Lung (tissue), 12 donors: ENCODE results near the gene GREB1. TPM values are rescaled to one million over a fixed set of nuclear protein-coding genes. Genes with fewer than 3 reads are reported as not detected.

Experiments used
- ATAC-seq: fragments of 200-7000 bp; cut with Tn5 transposase; one replicate; pipeline ENCODE4 v1.9.1; 2020; ENCODE audit warnings: moderate number of reproducible peaks; ENCODE audit not compliant: insufficient read depth, low FRiP score
- DNase-seq, 3 donors: peaks; one replicate each; pipeline ENCODE4 v3.0.0-alpha.2; 2013 to 2017
- H3K27ac ChIP-seq, 2 donors: one replicate each; pipeline ENCODE4 v1.5.1; 2013; ENCODE audit warnings: mild to moderate bottlenecking in 2 of 2, moderate library complexity in 2 of 2, control low read depth in 1 of 2, inconsistent platforms in 1 of 2, low read depth in 1 of 2, low read length in 1 of 2
- H3K27me3 ChIP-seq, 3 donors: one replicate each; pipeline ENCODE4 v1.5.1; 2013; ENCODE audit warnings: low read length in 2 of 3; ENCODE audit not compliant: control insufficient read depth in 3 of 3, insufficient read depth in 3 of 3
- H3K36me3 ChIP-seq, 4 donors: one replicate each; pipeline ENCODE4 v1.5.1; 2013; ENCODE audit warnings: low read length in 4 of 4, mild to moderate bottlenecking in 1 of 4, moderate library complexity in 1 of 4; ENCODE audit not compliant: control insufficient read depth in 4 of 4, insufficient read depth in 4 of 4
- H3K4me1 ChIP-seq, 5 donors: one replicate each; pipeline ENCODE4 v1.5.1; 2013; ENCODE audit warnings: low read length in 5 of 5, mild to moderate bottlenecking in 2 of 5, moderate library complexity in 1 of 5; ENCODE audit not compliant: control insufficient read depth in 5 of 5, insufficient read depth in 5 of 5
- H3K4me3 ChIP-seq: one replicate; pipeline ENCODE4 v1.5.1; 2013; ENCODE audit warnings: mild to moderate bottlenecking, control low read depth, moderate library complexity
- H3K9ac ChIP-seq, 2 donors: one replicate each; pipeline ENCODE4 v1.5.1; 2013; ENCODE audit warnings: low read length in 2 of 2, control low read depth in 1 of 2; ENCODE audit not compliant: insufficient read depth in 1 of 2
- H3K9me3 ChIP-seq, 4 donors: one replicate each; pipeline ENCODE4 v1.5.1; 2013; ENCODE audit warnings: low read length in 3 of 4, mild to moderate bottlenecking in 1 of 4, moderate library complexity in 1 of 4; ENCODE audit not compliant: control insufficient read depth in 4 of 4, insufficient read depth in 3 of 4
- CTCF ChIP-seq: IDR thresholded peaks from 2 replicates; pipeline ENCODE4 v1.5.1; 2012; ENCODE audit warnings: mild to moderate bottlenecking; ENCODE audit errors: control extremely low read depth, extremely low read depth
- WGBS, 2 donors: extraction: QIAGEN DNeasy Blood & Tissue Kit; methylation state at CpG; one replicate each; pipeline ENCODE4 v1.1.7; 2013; 5-methylcytosine and 5-hydroxymethylcytosine counted together
- polyA plus RNA-seq, 2 donors: library from polyadenylated mRNA; stranded (reverse); fragments of 200-250 nt; gene quantifications; one replicate each; pipeline ENCODE4 v1.2.1, GENCODE V29; 2013
- total RNA-seq, 2 donors: library from RNA; depleted of rRNA in 1 of 2; stranded (reverse); fragments of >200 nt in 1 of 2; gene quantifications; one replicate each; pipeline ENCODE4 v1.2.1, GENCODE V29; 2014 to 2021
- donor health status: control.
- donor health status: control.
- donor health status: Bipolar disorder and iron deficiency.
- donor health status: healthy.
- donor health status: DM: yes; HTN: yes; CAD: no.

Gene GREB1
- total and polyA plus RNA-seq, 4 donors, result 0.23 to 3.3 (median 1.8) TPM

GRCh38 chr2:11622611-11623010 is 88.8 kb downstream of the GREB1 start:
- Histone ChIP-seq H3K27ac (no peak overlapping the region), H3K9me3 (peaks cover 0 to 6% (median 3%) of the 10 kb centered on the region in 4 donors), H3K36me3 (peaks cover 0 to 25% (median 9%) of the 10 kb centered on the region in 4 donors), H3K27me3 (no peaks in the 10 kb centered on the region), H3K9ac (no peak overlapping the region), H3K4me3 (no peak overlapping the region), H3K4me1 (no peaks in the 10 kb centered on the region)
- DNase-seq (no peak), ATAC-seq (no peak)
- no peak for TF ChIP-seq CTCF
- 90 to 92% methylated on average over 1 of the region's 1 CpG for WGBS, 2 donors

- peaks cover 0 to 22% (median 6%) of the 10 kb centered on the region in 4 donors for H3K36me3 ChIP-seq
- no peak for ATAC-seq
- TF ChIP-seq CTCF, result no peak
Observed at GRCh38 chr2:11624893-11625292, 91.0 kb downstream of the GREB1 start.

GRCh38 chr2:11625671-11626070 is 91.8 kb downstream of the GREB1 start:
- Histone ChIP-seq H3K36me3 (peaks cover 0 to 22% (median 6%) of the 10 kb centered on the region in 4 donors), H3K9ac (no peak overlapping the region), H3K4me1 (peaks cover 0 to 5% (median 0%) of the 10 kb centered on the region in 5 donors), H3K27ac (no peak overlapping the region), H3K27me3 (no peaks in the 10 kb centered on the region), H3K9me3 (peaks cover 0 to 6% (median 3%) of the 10 kb centered on the region in 4 donors), H3K4me3 (no peak overlapping the region)
- ATAC-seq (no peak), DNase-seq (no peak)
- 90 to 91% methylated on average over 10 of the region's 10 CpGs for WGBS, 2 donors
- TF ChIP-seq CTCF, result no peak

More at GRCh38 chr2:11624893-11625292, 91.0 kb downstream of the GREB1 start:
- H3K4me1 ChIP-seq, result peaks cover 0 to 3% (median 0%) of the 10 kb centered on the region in 5 donors
- H3K27ac ChIP-seq, result no peak overlapping the region
- no peak for DNase-seq
- H3K4me3 ChIP-seq, result no peak overlapping the region
- H3K27me3 ChIP-seq, result no peaks in the 10 kb centered on the region
- H3K9ac ChIP-seq, result no peak overlapping the region
- WGBS, 2 donors, result 86 to 89% methylated on average over 10 of the region's 10 CpGs
- H3K9me3 ChIP-seq, result peaks cover 0 to 6% (median 3%) of the 10 kb centered on the region in 4 donors

- peaks cover 0 to 5% (median 0%) of the 10 kb centered on the region in 5 donors for H3K4me1 ChIP-seq
- peaks cover 0 to 6% (median 3%) of the 10 kb centered on the region in 4 donors for H3K9me3 ChIP-seq
- DNase-seq, result no peak
- no peak overlapping the region for H3K27ac ChIP-seq
- H3K27me3 ChIP-seq, result no peaks in the 10 kb centered on the region
- H3K36me3 ChIP-seq, result peaks cover 0 to 19% (median 9%) of the 10 kb centered on the region in 4 donors
- H3K9ac ChIP-seq, result no peak overlapping the region
- H3K4me3 ChIP-seq, result no peak overlapping the region
- no peak for ATAC-seq
- TF ChIP-seq CTCF, result no peak
- WGBS, 2 donors, result 84 to 86% methylated on average over 9 of the region's 9 CpGs
Observed at GRCh38 chr2:11628675-11629074, 94.8 kb downstream of the GREB1 start.
